Measurements from ENCODE around the gene SEPTIN1.
"Not testable (repeated sequence)": the region's sequence is repeated elsewhere in the genome, so short reads cannot be mapped to it uniquely, and the experiment has no call there.

SEPTIN1 gene

DNA sequence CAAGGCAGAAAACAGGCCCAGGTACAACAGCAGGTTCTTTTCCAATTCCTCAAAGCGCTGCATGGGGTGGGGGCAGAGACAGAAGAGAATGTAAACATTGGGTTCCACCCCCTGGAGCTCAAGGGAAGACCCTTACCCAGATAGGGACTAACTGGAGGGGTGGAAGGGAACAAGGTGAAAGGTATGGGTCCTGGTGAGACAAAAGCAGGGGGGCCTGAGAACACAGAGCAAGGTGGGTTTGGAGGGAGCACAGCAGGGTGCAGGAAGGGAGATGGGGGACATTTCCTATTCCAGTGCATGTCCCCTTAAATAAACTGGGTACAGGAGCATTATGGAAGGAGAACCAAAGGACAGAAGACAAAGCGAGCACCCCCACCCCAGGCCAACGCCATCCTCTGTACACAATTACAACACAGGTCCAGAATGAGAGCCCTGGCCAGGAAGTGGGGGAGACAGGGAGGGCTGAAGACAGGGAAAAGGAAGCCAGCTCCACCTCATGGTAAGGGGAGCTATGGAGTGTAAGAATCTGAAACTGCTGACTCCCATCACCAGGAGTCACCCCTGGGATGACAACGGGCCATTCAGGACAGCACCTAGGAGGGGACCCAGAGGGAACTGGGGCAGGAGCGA, 25.2 kb downstream of the SEPTIN1 start:
- no peak for DNase-seq

DNA sequence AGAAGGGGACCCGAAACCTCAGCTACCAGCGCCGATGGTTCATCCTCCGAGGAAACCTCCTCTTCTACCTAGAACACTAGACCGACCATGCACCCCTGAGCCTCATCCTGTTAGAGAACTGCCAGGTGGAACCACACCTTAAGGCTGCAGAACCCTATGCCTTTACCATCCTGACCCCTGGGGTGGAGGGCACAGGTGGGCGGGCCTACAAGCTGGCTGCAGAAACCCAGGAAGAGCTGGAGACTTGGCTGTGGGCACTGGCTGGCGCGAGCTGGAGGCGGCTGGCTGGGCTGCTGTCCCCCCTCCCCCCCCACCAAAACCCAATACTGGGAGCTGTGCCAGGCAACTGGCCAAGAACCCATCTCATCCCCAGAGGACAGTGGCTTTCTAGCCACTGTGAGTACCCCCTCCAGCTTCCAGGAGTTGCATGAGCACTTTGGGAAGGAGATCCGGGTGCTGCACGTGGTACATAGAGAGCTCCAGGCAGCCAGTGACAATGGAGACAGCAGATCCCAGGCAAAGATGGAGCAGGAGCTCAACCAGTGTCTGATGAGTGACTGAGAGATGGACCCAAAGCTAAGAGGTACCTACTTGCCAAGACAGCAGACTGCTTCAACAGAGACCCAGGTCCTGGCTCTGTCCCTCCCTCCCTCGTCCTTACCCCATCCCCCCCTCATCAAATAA, 25.8 kb downstream of the SEPTIN1 start:
- no peak for DNase-seq

DNA sequence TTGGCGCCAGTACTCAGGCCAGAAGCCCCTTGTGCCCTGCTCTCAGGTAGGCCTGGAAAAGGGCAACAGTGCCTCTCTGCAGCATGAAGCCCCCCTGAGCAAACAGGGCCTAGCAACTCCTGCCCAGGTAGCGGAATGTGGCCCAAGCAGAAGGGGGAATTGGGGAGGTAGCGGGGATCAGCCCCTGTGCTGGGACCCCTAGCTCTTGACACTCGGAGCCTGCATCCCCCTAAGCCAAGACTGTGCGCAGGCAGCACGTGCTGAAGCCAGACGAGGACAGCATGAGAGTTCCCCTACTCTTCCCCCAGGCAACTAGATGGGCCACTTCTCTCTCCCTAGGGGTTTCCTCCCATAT, 26.4 kb downstream of the SEPTIN1 start:
- no peak for DNase-seq

DNA sequence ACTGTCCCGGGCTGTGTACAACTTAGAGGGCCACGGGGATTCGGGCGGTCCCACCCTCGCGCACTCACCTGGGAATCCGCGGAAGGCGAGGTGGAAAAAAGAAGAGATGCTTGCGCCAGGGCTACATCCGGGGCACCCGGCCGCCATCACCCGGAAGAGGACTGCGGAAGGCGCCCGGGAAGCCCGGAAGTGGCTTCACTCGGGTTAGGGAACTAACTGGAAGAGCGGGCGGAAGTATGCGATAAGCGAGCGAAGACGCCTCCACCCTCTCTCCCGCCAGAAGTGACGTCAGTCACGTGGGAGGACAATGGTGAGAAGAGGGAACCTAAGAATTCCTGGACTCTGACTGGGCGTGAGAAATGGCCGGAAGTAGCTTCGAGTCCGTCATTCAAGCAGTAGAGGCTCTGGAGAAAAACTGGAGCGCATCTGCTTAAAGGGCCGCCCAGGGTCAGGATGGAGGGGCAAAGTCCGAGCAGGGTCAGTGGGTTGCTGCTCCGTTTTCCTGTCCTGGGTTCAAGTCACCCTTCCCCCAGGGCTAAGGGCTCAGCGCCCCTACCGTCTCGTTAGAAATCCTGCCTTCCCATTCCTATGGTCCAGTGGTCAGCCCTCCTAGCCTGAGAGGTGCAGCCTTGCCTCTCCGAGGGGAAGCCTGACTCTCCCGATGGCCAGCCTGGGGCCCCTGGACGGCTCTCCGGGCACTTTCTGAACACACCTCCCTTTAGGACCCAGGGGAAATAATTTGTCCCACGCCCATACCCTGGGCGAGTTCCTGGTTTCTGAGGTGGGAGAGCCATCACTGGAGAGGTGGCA, 27.0 kb downstream of the SEPTIN1 start, which contains the start of gene CD2BP2:
TSS of gene CD2BP2 (minus strand) at position 165 of the 810 bp plus-strand sequence. CDS start 627 bp downstream, outside the sequence.
- DNase-seq: peak; percentile 100

- peak in 1 of 2 experiments; percentile 53 for DNase-seq
Measured at GRCh38 chr16:30354423-30355143, 27.8 kb downstream of the SEPTIN1 start.

DNA sequence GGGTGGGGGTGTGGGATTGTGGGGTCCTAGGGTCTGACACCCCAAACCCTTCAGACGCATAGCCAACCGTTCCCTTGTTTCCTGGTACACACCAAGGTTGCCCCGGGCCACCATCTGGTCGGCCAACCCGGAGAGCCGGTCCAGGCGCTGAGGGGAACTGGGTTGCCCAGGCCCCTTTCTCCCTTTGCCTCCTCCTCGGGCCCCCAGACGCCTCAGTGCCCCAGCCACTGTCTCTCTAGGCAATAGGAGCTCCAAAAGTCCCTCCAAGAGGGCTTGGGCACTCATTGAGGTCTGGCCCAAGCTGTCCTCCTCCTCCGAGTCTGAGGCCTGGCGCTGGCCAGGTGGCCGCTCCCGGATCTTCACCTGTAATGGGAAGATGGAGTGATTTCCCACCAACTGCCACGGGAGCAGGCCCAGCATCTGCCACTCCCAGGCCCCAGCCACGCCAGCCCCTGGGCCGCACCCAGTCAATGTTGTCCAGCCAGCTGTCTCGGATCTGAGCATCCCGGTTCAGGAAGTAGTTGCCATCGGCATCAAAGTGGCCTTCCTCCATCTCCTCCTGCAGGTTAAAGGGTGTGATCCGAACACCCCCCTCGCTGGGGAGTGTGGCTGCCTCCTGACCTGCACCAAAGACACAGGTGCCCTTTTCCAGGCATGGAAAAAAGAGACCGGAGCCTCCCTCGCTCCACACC, 28.8 kb downstream of the SEPTIN1 start:
- DNase-seq: no peak

GRCh38 chr16:30352488-30353401, 29.6 kb downstream of the SEPTIN1 start:
- DNase-seq: no peak

DNA sequence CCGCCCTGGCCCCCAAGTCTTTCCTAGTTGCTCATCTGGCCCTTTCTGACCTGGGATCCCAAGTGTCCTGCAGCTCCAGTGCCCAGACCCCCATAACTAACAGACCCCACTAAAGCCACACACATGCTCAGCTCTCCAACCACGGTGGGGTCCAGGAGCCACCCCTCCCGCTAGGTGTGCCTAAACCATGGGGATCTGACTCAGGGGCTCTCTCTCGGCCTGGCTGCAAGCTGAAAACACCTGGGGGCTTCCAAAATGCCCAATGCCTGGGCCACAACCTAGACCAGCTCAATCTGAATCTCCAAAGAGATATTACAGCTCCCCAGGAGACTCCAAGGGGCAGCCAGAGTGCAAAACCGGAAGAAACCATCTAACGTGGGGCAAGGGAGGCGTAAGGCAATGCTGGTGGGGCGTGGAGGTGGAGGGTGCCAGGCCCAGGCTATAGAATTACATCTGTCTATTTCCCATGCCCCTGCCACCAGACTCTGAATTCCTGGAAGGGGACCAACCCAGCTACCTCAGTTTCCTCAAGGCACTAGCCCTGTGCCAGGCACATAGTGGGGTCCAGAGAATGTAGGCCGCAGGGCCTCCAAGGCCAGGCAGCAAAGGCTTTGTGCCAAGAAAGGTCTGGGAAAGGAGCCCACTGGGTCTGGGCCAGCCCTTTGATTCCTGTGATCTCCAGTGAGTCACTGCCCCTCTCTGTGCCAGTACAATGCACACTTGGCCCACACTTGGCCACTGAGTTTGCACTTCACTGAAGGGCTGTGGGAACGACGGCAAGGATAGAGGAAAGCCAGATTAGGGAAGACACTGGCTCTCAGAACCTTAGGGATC, 30.6 kb downstream of the SEPTIN1 start:
- DNase-seq: no peak

DNA sequence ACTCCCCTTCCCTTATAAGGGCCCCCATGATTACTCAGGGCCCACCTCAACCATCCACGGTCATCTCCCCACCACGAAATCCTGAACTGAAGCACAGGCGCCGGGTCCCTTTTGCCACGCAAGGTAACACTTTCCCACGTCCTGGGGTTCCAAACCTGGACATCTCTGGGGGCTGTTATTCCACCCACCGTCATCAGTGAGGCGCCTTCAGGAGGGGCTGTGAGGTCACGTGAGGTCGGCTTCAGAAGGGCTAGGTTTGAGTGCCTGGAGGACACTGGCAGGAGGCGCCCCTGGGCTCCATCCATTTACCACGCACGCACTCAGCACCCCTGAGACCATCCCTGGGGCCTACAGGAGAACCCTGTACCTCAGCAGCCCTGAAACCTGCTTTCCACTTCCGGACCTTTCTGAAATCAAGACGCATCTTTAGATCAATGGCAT, 31.3 kb downstream of the SEPTIN1 start:
- DNase-seq: no peak

DNA sequence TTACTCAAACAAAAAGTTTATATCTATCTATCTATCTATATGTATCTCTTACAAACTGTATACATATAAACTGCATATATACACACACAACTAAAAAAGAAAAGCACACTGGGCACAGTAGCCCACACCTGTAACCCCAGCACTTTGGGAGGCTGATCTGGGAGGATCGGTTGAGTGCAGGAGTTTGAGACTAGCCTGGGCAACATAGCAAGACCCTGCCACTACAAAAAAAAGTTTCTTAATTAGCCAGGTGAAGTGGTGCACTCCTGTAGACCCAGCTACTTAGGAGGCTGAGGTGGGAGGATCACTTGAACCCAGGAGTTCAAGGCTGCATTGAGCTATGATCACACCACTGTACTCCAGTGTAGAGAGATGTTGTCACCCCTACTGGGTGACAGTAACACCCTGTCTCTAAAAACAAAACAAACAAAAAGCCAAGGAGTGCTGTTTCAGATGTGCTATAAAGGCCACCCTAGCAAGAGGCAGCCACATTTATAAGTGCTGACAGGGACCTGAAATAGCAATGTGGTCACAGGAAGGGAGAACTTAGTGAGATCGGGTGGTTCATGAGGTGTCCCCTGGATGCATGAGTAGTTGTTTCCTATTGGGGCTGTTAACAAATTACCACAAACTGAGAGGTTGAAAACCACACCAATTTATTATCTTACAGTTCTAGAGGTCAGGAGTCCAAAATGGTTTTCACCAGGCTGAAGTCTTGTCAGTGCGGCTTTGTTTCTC, 32.1 kb downstream of the SEPTIN1 start:
- DNase-seq: no peak

- DNase-seq: no peak
Measured at GRCh38 chr16:30349675-30350074, 32.7 kb downstream of the SEPTIN1 start.

- no peak for DNase-seq
Measured at GRCh38 chr16:30348929-30349328, 33.4 kb downstream of the SEPTIN1 start.

- DNase-seq: no peak
Measured at GRCh38 chr16:30348113-30348512, 34.2 kb downstream of the SEPTIN1 start.

DNA sequence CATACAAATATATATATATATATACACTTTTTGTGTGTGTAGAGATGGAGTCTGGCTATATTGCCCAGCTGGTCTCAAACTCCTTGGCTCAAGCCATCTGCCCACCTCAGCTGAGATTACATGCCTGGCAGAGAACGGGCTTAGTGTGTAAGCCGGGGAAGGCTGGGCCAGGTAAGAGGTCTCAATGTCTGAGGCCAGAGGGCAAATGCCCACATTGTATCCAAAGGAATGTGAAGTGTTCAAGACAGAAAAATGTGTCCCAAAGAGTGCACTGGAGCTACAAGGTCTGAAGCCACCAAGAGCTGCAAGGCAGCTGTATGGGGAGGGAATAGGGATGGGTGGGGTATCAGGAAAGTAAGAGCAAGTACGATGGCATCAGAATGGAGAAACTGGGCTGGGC, 36.1 kb downstream of the SEPTIN1 start:
- DNase-seq: no peak

DNA sequence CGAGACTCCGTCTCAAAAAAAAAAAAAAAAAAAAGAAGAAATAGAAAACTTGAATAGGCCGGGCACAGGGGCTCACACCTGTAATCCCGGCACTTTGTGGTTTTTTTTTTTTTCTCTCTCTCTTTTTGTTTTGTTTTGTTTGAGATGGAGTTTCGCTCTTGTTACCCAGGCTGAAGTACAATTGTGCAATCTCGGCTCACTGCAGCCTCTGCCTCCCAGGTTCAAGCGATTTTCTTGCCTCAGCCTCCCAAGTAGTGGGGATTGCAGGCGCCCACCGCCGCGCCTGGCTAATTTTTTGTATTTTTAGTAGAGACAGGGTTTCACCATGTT, 38.9 kb downstream of the SEPTIN1 start:
- DNase-seq: not testable (repeated sequence)

DNA sequence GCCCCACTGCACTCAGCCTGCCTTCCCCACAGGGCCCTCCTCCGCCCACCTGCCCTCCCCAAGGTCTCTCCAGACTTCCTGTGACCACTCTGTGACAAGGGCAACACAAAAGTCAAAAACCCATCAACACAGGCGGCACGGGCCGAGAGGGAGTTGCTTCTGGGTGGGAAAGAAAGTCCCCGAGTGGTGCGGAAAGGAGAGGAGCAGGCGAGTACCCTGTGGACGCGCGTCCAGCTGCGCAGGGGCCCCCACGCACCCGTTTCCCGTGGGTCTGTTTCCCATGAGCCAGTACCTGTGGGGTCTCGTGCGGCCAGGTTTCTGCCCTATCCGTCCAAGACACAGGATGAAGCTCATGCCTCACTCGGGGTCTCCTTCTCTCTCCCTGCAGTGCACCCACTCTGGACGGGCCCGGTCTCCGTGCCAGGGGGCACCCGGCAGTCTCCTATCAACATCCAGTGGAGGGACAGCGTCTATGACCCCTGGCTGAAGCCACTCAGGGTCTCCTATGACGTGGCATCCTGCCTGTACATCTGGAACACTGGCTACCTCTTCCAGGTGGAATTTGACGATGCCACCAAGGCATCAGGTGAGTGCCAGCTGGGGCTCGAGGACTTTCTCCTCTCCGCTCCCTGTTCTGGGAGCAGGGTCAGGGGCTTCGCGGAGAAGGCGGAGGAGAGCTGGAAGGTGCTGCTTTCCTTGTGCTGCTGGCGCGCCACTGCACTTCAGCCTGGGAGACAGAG, 39.4 kb downstream of the SEPTIN1 start:
- DNase-seq: no peak

- not testable (repeated sequence) for DNase-seq
Measured at GRCh38 chr16:30341971-30342370, 40.4 kb downstream of the SEPTIN1 start.

- no peak for DNase-seq
Measured at GRCh38 chr16:30340621-30341020, 41.7 kb downstream of the SEPTIN1 start.

DNA sequence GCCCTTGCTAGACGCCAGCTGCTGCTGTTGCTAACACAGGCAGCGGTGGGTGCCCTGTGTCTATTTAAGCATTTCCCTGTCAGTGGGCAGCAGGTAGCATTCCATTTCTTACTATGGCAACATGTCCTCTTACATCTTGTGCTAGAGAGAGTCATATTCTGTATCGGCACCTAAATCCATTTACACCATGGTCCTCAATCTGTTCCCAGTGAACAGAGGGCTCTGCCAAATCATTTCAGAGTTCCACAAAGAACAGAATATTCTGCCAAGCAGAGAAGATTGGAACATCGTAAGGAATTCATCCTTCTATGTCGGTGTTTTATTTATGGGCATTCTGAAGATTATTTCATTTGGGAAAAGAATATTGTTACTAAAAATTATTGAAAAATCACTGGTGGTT, 43.6 kb downstream of the SEPTIN1 start:
- DNase-seq: not testable (repeated sequence)

Measured in SW 1271 (cell line).